Stimulated activated CD8-positive, alpha-beta memory T cell treated with anti-CD3 and anti-CD28 coated beads, Interleukin-4, amount 100 ng/mL, for 24 hours (primary cell): ENCODE results near the gene TEDC2.
"Not testable (repeated sequence)": the region's sequence is repeated elsewhere in the genome, so short reads cannot be mapped to it uniquely, and the experiment has no call there.

Source experiments
- DNase-seq: peaks from one replicate; pipeline ENCODE4 v3.0.0-alpha.2; 2020; ENCODE audit warnings: low read depth

TEDC2 gene, protein sequence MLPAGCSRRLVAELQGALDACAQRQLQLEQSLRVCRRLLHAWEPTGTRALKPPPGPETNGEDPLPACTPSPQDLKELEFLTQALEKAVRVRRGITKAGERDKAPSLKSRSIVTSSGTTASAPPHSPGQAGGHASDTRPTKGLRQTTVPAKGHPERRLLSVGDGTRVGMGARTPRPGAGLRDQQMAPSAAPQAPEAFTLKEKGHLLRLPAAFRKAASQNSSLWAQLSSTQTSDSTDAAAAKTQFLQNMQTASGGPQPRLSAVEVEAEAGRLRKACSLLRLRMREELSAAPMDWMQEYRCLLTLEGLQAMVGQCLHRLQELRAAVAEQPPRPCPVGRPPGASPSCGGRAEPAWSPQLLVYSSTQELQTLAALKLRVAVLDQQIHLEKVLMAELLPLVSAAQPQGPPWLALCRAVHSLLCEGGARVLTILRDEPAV

DNA sequence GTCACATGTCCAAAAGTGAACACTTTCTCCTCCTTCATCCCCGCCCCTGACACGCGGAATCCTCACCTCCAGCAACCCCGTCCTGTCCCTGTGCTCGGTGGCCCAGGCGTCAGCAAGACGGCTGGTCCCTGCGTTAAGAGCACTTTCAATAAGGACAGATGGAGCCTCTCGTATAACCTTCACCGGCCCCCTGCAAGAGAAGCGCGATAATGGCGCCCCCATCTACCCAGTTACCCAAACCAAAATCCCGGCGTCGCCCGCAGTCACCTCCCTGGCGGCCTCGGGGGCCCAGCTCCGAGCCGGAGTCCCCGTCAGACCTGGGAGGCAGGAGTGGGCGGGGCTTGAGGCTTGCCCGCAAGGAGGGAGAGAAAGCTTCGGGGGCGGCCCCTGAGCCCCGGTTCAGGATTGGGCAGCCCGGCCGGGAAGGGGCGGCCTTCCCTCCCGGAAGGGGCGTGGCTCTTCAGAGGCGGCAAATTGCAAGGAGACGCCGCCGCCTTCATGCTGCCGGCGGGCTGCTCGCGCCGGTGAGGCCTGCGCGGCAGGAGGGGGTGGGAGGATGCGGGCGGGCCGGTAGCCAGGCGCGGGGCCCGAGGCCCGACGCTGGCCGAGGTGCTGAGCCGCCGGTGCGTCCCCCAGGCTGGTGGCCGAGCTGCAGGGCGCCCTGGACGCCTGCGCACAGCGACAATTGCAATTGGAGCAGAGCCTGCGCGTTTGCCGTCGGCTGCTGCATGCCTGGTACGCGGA, at the start of gene TEDC2:
Gene TEDC2, plus strand, starts transcription at position 463 of the 744 bp plus-strand sequence. Its CDS starts 36 bp downstream, at position 499.
- DNase-seq: peak; percentile 97

DNA sequence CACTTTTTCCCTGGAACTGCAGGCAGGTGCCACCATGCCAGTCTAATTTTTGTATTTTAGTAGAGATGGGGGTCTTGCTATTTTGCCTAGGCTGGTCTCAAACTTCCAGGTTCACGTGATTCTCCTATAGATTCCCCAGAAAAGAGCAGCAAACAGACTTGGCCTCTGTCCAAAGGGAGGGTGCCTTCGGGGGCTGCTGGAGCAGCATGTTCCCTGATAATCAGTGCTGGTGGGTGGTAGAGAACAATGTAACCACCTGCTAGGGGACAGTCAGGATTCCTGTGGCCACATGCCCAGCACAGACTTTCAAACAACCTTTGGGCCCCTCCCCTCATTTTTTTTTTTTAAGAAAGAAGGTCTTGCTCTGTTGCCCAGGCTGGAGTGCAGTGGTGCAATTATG, 44.8 kb upstream of the TEDC2 start:
- DNase-seq: no peak

DNA sequence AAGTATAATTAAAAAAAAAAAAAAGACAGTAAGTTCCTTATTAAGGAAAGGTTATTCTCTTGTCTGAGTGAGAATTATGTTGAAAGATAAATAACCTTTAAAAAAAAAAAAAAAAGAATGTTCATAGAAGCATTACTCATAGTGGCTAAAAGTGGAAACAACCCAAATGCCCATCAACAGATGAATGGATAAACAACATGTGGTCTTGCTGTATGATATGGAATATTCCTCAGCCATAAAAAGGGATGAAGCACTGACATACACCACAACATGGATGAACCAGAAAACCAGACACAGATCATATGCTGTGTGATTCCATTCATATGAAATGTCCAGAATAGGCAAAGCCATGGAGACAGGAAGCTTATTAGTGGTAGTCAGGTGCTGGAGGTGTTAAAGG, 39.9 kb upstream of the TEDC2 start:
- no peak for DNase-seq

DNA sequence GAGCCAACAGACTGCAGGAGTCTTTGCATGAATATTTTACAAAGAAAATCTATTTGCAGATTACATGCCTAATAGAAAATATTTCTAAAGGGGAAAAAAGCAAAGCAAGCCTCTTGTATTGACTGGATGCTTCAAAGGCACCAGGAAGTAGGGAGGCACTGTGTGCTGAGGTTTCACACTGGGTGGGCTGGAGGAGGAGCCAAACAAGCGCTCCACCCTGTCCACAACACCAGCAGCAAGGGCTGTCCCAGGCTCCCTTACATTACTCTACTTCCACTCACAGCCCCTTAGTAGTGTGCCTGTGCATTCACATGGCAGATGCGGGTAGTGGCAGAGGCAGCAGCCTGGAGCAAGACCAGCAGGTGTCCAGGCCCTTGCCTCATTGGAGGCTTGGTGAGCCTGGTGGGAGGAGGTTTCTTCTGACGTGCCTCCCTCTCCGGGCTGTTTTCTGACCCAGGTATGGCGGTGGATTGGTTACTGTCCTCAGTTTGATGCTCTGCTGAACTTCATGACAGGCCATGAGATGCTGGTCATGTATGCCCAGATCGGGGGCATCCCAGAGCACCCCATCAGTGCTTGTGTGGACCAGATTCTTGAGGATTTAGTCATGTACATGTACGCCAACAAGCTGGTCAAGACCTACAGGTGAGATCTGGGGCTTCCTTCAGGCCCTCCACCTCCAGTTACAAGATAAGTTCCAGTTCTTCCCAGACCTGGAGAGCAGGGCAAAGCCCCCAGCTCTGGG, 37.6 kb upstream of the TEDC2 start:
- no peak for DNase-seq

DNA sequence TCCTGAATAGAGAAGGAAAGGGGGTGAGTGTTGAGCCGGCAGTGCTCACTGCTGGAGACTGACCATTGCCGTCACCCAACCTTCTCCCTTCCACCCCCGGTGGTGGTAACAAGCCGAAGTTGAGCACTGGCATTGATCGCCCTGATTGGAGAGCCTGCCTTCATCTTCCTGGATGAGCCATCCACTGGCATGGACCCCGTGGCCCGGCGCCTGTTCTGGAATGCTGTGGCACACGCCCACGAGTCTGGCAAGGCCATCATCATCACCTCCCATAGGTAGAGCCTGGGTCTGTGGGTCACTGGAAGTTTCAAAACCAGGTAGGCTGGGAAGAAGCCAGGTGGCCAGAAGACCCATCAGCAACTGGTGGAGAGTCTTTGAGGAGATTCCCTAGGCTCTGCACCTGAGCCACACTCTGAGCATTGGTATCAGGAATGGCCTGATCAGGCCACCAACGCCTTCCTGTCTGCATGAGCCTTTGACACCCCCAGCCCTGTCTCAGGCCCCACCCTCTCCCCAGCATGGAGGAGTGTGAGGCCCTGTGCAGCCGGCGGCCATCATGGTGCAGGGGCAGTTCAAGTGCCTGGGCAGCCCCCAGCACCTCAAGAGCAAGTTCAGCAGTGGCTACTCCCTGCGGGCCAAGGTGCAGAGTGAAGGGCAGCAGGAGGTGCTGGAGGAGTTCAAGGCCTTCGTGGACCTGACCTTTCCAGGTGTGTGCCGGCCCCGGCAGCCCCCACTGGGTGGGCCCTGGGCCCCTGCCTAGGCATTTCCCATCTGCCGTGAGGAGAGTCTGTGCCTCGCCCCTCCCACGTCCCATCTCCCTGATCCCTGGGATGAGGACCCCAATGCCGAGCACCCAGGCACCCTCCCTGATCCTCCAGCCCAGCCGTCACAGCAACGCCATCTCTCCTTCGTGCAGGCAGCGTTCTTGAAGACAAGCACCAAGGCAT, 35.6 kb upstream of the TEDC2 start:
- DNase-seq: no peak

DNA sequence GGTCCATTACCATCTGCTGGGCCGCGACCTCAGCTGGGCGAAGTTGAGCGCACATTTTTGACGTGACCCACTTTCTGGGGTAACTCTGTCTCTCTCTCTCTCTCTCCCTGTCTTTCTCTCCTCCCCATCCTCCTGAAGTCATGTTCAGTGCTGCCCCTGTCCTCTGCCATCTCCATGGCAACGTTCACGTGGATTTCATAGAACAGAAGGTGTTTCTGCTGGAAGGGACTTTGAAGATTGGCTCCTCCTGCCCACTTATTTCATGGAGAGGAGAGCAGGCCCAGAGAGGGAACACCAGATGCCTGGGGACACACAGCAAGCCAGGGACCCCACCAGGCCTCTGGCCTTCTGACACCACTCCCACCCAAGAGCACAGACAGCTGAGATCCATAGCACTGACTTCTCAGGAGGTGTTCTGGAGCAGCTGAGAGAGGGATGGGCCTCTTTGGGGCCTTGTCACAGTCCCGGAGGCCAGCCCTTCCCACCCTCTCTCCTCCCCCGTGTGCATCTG, 34.8 kb upstream of the TEDC2 start:
- DNase-seq: no peak

DNA sequence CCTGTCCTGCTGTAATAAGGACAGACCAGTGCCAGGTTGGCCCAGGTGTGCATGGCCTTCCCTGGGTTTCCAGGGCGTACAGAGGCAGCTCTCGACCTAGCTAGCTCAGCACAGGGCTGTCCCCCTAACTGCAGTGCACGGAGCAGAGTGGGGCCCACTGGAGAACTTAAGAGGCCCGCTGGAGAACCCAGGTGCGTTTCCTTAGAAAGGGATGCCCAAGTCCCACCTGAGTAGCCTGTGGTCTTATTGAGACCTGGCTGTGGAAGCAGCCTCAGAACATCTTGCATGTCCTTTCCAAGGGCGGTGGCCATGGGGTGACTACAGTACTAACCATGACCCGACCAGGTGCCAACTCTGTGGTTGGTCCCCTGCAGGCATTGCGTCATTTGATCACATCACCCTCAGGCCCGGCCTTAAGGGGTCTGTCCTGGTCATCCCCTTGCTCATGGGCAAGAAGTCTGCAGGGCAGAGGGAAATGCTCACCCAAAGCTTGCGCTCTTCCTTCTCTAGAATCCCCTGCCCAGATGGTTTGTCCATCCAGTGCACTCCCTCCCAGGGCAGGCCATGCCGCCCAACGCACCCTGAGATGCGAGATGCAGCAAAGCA, 34.0 kb upstream of the TEDC2 start:
- DNase-seq: no peak

DNA sequence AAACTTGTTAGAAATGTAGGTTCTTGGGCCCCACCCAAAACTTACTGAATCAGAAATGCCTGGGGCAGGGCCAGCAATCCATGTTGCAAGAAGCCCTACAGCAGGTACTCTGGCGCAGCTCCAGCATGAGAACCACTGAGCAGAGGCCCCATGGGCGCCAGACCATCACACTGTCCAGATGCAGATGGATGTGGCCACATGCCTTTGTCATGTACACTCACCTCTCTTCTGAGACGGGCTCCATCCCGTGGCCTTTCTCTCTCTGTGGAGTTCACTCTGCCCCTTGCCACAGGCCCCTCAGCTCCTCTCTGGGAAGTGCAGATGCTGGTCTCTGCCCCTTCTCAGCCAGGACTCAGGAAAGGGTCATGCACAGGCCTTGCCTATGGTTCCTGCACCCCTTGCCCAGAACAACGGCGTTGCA, 33.0 kb upstream of the TEDC2 start:
- no peak for DNase-seq

DNA sequence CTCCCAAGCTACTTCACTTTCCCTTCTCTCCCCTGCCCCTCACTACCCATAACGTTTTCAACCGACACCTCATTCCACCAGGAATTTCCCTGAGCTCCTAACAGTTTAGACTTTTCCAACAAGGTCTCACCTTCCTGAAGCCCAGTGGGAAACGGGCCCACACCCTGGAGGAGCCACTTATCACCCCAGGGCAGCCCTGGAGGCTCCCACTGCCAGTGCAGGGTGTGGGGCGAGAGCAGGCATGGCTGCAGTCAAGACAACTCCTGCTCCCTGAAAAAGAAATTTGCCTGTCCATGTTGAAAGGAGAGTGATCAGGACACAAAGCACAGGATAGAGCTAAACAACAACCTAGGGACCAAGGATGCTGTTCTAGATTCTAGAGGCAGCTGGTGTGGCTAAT, 32.4 kb upstream of the TEDC2 start:
- no peak for DNase-seq

DNA sequence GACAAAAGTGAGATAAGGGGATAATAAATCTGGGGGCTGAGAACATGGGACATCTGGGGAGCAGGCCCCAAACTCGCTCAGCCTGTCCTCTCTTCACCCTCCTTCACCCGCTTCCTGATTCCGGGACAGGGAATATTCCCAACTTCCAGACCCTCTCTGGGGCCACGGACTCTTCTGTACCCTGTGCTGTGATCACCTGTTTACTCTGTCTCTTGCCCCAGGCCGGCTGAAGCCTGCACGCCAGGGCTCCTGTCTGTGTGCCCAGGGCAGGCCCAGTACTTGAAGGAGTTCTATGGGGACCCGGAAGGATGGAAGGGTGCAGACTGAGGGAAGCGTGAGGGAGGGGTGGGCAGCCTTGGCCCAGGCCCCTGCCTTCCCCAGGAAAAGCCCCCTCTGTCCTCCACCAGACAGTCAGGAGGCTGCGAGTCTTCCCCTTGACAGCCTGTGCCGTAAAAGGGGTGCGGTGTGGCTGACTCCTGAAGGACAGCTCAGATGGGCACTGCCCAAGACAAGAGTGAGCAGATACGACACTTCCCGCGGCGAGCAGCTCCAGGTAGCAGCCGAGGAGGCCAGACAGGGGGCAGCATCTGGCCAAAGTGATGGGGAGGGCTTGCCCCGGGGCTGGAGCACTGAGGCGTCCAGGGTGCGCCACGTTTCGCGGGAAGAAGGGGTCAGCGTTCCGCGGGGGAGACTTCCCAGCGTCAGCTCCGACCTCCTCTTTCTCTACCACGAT, 31.7 kb upstream of the TEDC2 start:
- DNase-seq: no peak

DNA sequence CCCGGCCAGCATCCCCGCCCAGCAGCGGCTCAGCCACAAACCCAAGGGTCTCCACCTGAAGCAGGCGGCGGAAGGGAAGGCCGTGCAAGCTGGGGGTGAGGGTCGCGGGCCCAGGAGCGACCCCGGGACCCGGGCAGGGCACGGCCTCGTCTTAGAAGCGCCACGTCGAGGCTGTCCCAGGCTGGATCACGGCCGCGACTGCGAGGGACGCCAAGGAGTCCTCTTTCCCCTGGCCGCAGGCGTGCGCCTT, 31.2 kb upstream of the TEDC2 start:
- DNase-seq: no peak

DNA sequence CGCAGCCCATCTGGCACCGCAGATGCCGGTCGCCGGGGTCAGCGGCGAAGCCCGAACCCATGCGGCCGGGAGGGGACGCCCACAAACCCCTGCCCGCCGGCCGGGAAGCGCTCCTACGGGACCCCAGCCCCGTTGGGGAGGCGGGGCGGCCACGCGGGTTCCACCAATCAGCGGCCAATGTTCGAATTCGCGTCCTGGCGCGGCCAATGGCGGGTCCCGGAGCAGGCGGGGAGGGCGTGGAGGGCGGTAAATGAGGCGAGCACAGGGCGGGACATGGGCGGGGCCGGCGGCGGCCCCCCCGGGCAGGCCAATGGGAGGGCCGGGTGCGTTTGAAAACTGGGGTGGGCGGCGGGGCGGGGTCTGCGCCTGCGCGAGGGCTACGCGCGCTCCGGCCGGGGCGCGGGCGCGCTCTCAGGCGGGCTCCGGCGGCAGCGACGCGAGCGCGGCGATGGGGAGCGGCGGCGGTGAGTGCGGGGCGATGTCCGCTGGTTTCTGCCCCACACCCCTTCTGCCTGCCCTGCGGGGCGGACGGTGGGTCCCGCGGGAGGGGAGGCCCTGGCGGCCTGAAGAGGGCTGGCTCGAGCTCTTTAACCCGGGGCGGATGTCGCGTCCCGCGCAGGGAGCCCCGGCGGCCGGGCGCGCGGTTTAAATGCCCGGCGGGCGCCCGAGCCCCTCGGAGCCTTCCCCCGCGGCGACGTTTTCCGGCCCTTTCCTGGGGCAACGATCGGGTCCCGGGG, 30.7 kb upstream of the TEDC2 start, which contains the start of gene CCNF:
Gene CCNF, plus strand, starts transcription at position 414 of the 737 bp plus-strand sequence. Its CDS starts 35 bp downstream, at position 449.
- peak; percentile 97 for DNase-seq

DNA sequence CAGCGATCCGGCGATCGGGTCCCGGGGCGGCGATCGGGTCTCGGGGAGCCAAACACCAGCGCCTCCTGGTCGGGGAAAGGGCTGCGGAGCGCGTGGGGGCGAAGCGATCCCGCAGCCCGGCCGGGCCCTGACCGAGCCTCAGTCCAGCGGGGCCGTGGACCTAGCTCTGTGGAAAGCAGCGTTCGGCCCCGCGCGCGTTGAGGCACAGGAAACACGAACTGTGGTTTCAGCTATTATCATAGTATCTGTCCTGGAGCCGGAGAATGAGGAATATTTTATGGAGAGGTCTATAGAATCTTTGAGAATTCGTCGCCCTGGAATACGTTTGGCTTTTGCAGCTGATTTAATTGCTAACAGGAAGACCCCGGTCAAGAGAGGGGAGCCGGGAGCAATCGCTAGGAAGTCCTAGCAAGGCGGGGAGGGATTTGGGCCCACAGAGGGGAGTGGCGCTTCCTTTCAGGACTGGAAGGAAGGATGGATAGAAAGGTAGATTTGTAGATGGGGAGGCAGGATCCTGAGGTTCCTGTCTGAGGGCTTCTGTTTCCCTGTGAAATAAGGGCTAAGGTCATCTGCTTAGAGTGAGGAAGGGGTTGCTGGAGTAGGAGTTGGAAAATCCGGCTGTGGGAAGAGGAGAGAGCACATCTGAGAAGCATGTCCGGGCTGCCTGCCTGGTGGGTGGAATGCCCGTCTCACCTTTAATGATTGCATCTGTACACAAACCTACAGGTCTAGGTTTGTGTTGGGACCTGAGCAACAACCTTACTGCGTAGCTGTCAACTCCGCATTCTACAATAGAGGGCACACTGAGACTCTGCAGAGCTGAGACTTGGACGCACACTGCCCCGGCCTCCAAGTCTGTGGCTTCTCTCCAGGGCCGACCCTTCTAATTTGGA, 29.9 kb upstream of the TEDC2 start:
- no peak for DNase-seq

DNA sequence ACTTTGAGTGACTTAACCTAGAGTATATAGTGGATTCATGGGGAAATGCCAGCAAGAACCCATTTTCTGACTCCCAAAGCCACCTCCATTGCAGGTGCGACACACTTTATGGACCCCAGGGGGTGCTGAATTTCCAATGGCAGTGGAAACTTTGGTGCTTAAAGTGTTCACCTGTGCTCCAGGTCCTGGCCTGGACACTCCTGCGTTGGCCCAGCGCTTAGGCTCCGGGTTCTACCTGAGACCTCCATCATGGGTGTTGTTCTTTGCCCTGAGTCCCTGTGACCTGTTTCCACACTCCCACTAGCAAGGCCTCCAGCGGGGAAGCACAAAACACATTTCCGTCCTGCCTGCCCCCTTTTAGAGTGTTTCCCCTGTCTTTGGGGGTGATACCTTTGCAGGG, 27.6 kb upstream of the TEDC2 start:
- DNase-seq: no peak

DNA sequence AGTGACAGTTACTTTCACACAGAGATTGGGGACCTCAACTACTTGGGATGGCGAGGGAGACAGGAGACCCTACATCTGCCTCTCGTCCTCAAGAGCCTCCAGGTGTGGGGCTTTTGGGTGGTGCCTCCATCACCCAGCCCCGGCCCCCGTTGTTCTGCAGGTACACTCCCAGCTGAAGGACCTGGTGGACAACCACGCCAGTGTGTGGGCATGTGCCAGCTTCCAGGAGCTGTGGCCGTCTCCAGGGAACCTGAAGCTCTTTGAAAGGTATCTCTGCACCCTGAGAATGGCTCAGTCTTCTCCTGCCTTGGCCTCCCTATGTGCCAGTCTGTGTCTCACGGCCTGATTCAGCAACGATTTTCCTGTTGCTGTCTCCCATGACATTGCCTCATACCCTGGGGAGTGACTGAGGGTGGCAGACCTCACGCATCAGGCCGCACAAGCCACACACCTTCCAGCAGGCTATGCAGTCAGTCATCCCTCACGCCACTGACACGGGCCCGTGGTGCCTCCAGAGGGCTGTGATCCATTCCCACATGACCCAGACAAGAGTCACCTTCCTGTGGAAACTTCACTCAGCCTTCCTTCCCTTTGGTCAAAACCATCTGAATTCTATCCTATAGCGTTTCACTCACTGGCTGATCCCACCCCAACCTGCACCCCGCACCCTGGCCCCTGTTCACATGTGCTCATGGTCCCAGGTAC, 27.0 kb upstream of the TEDC2 start:
- DNase-seq: no peak

DNA sequence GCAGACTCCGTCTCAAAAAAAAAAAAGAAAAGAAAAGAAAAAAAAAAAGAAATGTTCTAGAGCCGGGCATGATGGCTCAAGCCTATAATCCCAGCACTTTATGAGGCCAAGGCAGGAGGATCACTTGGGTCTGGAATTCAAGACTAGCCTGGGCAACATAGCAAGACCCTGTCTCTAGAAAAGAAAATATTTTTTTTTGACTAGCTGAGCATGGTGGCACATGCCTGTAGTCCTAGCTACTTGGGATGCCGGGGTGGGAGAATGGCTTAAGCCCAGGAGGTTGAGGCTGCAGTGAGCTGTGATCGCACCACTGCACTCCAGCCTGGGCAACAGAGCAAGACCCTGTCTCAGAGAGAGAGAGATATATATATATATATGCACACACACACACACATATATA, 24.7 kb upstream of the TEDC2 start:
- not testable (repeated sequence) for DNase-seq

DNA sequence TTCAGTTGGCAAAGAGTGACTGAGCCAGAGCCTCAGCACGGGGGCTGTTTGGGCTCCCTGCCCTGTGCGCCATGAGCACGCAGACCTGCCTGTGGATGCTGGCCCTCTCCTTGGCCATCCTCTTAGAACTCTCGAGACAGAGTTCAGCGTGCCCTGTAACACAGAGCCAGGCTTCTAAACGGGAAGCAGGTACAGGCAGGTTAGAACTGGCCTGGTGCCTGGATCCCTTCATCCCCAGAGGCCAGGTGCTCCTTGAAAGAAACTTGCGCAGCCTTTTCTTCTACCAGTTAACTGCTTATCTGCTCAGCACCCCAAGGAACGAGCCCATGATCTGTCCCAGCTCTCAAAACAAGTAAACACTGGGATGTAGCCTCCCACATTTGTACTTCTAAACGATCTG, 23.8 kb upstream of the TEDC2 start:
- no peak for DNase-seq
